Measurements from ENCODE around the gene ASCC3. TPM values are rescaled to one million over a fixed set of nuclear protein-coding genes. Genes with fewer than 3 reads are reported as not detected.

Gene ASCC3
- total RNA-seq, 1 donor from 2014 or later = 62.9 TPM

- Mint-ChIP-seq H3K27ac (no peak overlapping the region), H3K36me3 (ENCODE audit: low read depth) (peaks cover 22% of the 10 kb centered on the region), H3K9me3 (peaks cover under 1% of the 10 kb centered on the region), H3K4me3 (ENCODE audit: low read depth) (no peak overlapping the region), H3K27me3 (ENCODE audit: low read depth) (no peaks in the 10 kb centered on the region), H3K4me1 (ENCODE audit: low read depth) (peaks cover 16% of the 10 kb centered on the region)
- intact Hi-C loops (cut with micrococcal nuclease) = no loop called here
- DNase-seq (ENCODE audit: low spot score) = no peak
Observed at GRCh38 chr6:100810015-100810414, 71.1 kb downstream of the ASCC3 start.

- H3K27ac Mint-ChIP-seq = no peak overlapping the region
- no peaks in the 10 kb centered on the region for H3K27me3 Mint-ChIP-seq (ENCODE audit: low read depth)
- H3K36me3 Mint-ChIP-seq (ENCODE audit: low read depth) = peaks cover 23% of the 10 kb centered on the region
Observed at GRCh38 chr6:100809346-100809745, 71.8 kb downstream of the ASCC3 start.

GRCh38 chr6:100808638-100809275 lies 72.4 kb downstream of the ASCC3 start:
- Mint-ChIP-seq H3K27ac (no peak overlapping the region), H3K27me3 (ENCODE audit: low read depth) (no peaks in the 10 kb centered on the region), H3K4me1 (ENCODE audit: low read depth) (peaks cover 17% of the 10 kb centered on the region), H3K4me3 (ENCODE audit: low read depth) (no peak overlapping the region), H3K9me3 (no peaks in the 10 kb centered on the region), H3K36me3 (ENCODE audit: low read depth) (peaks cover 23% of the 10 kb centered on the region)
- intact Hi-C loops (cut with micrococcal nuclease) = no loop called here
- DNase-seq (ENCODE audit: low spot score) = no peak

More at GRCh38 chr6:100809346-100809745, 71.8 kb downstream of the ASCC3 start:
- Mint-ChIP-seq H3K4me1 (ENCODE audit: low read depth) (peaks cover 19% of the 10 kb centered on the region), H3K9me3 (no peaks in the 10 kb centered on the region), H3K4me3 (ENCODE audit: low read depth) (no peak overlapping the region)
- intact Hi-C loops (cut with micrococcal nuclease) = no loop called here
- no peak for DNase-seq (ENCODE audit: low spot score)

GRCh38 chr6:100806296-100806695 lies 74.8 kb downstream of the ASCC3 start:
- peaks cover 16% of the 10 kb centered on the region for H3K4me1 Mint-ChIP-seq (ENCODE audit: low read depth)
- peaks cover 18% of the 10 kb centered on the region for H3K36me3 Mint-ChIP-seq (ENCODE audit: low read depth)
- H3K27me3 Mint-ChIP-seq (ENCODE audit: low read depth) = no peaks in the 10 kb centered on the region
- DNase-seq (ENCODE audit: low spot score) = no peak
- intact Hi-C loops (cut with micrococcal nuclease) = no loop called here
- no peak overlapping the region for H3K27ac Mint-ChIP-seq
- H3K9me3 Mint-ChIP-seq = no peaks in the 10 kb centered on the region
- no peak overlapping the region for H3K4me3 Mint-ChIP-seq (ENCODE audit: low read depth)

GRCh38 chr6:100803264-100804045 lies 77.7 kb downstream of the ASCC3 start:
- Mint-ChIP-seq H3K36me3 (ENCODE audit: low read depth) (peaks cover 33% of the 10 kb centered on the region), H3K9me3 (no peaks in the 10 kb centered on the region), H3K4me1 (ENCODE audit: low read depth) (peaks cover 8% of the 10 kb centered on the region), H3K4me3 (ENCODE audit: low read depth) (no peak overlapping the region), H3K27me3 (ENCODE audit: low read depth) (no peaks in the 10 kb centered on the region), H3K27ac (no peak overlapping the region)
- intact Hi-C loops (cut with micrococcal nuclease) = no loop called here
- no peak for DNase-seq (ENCODE audit: low spot score)

GRCh38 chr6:100801036-100801435 lies 80.1 kb downstream of the ASCC3 start:
- Mint-ChIP-seq H3K27me3 (ENCODE audit: low read depth) (no peaks in the 10 kb centered on the region), H3K36me3 (ENCODE audit: low read depth) (peaks cover 37% of the 10 kb centered on the region), H3K9me3 (no peaks in the 10 kb centered on the region), H3K27ac (no peak overlapping the region), H3K4me3 (ENCODE audit: low read depth) (no peak overlapping the region), H3K4me1 (ENCODE audit: low read depth) (peaks cover 5% of the 10 kb centered on the region)
- DNase-seq (ENCODE audit: low spot score) = no peak
- intact Hi-C loops (cut with micrococcal nuclease) = no loop called here

GRCh38 chr6:100796049-100796823 lies 84.9 kb downstream of the ASCC3 start:
- intact Hi-C loops (cut with micrococcal nuclease) = no loop called here
- Mint-ChIP-seq H3K4me1 (ENCODE audit: low read depth) (no peaks in the 10 kb centered on the region), H3K4me3 (ENCODE audit: low read depth) (no peak overlapping the region), H3K9me3 (no peaks in the 10 kb centered on the region), H3K27me3 (ENCODE audit: low read depth) (no peaks in the 10 kb centered on the region), H3K27ac (no peak overlapping the region), H3K36me3 (ENCODE audit: low read depth) (peaks cover 40% of the 10 kb centered on the region)
- no peak for DNase-seq (ENCODE audit: low spot score)

- Mint-ChIP-seq H3K4me3 (ENCODE audit: low read depth) (no peak overlapping the region), H3K9me3 (no peaks in the 10 kb centered on the region), H3K36me3 (ENCODE audit: low read depth) (peaks cover 30% of the 10 kb centered on the region), H3K4me1 (ENCODE audit: low read depth) (peaks cover 5% of the 10 kb centered on the region), H3K27ac (no peak overlapping the region), H3K27me3 (ENCODE audit: low read depth) (no peaks in the 10 kb centered on the region)
- intact Hi-C loops (cut with micrococcal nuclease) = no loop called here
- DNase-seq (ENCODE audit: low spot score) = no peak
Observed at GRCh38 chr6:100790084-100790483, 91.0 kb downstream of the ASCC3 start.

- Mint-ChIP-seq H3K4me3 (ENCODE audit: low read depth) (no peak overlapping the region), H3K27ac (no peak overlapping the region), H3K36me3 (ENCODE audit: low read depth) (peaks cover 14% of the 10 kb centered on the region), H3K9me3 (no peaks in the 10 kb centered on the region), H3K4me1 (ENCODE audit: low read depth) (peaks cover 5% of the 10 kb centered on the region), H3K27me3 (ENCODE audit: low read depth) (no peaks in the 10 kb centered on the region)
- no peak for DNase-seq (ENCODE audit: low spot score)
- intact Hi-C loops (cut with micrococcal nuclease) = no loop called here
Observed at GRCh38 chr6:100785982-100786381, 95.1 kb downstream of the ASCC3 start.

- intact Hi-C loops (cut with micrococcal nuclease) = no loop called here
- H3K36me3 Mint-ChIP-seq (ENCODE audit: low read depth) = peaks cover 1% of the 10 kb centered on the region
- no peaks in the 10 kb centered on the region for H3K4me1 Mint-ChIP-seq (ENCODE audit: low read depth)
- H3K4me3 Mint-ChIP-seq (ENCODE audit: low read depth) = no peak overlapping the region
- no peak for DNase-seq (ENCODE audit: low spot score)
- H3K27me3 Mint-ChIP-seq (ENCODE audit: low read depth) = no peaks in the 10 kb centered on the region
- no peaks in the 10 kb centered on the region for H3K9me3 Mint-ChIP-seq
- H3K27ac Mint-ChIP-seq = no peak overlapping the region
Observed at GRCh38 chr6:100780648-100781047, 100.5 kb downstream of the ASCC3 start.

GRCh38 chr6:100775667-100776066 lies 105.5 kb downstream of the ASCC3 start:
- intact Hi-C loops (cut with micrococcal nuclease) = no loop called here
- no peaks in the 10 kb centered on the region for H3K36me3 Mint-ChIP-seq (ENCODE audit: low read depth)
- no peaks in the 10 kb centered on the region for H3K4me1 Mint-ChIP-seq (ENCODE audit: low read depth)
- H3K27me3 Mint-ChIP-seq (ENCODE audit: low read depth) = no peaks in the 10 kb centered on the region
- no peak overlapping the region for H3K27ac Mint-ChIP-seq
- no peak for DNase-seq (ENCODE audit: low spot score)
- H3K9me3 Mint-ChIP-seq = no peaks in the 10 kb centered on the region
- no peak overlapping the region for H3K4me3 Mint-ChIP-seq (ENCODE audit: low read depth)

GRCh38 chr6:100774681-100775080 lies 106.4 kb downstream of the ASCC3 start:
- H3K9me3 Mint-ChIP-seq = no peaks in the 10 kb centered on the region
- H3K27me3 Mint-ChIP-seq (ENCODE audit: low read depth) = no peaks in the 10 kb centered on the region
- H3K4me3 Mint-ChIP-seq (ENCODE audit: low read depth) = no peak overlapping the region
- H3K27ac Mint-ChIP-seq = no peak overlapping the region
- intact Hi-C loops (cut with micrococcal nuclease) = no loop called here
- no peaks in the 10 kb centered on the region for H3K4me1 Mint-ChIP-seq (ENCODE audit: low read depth)
- H3K36me3 Mint-ChIP-seq (ENCODE audit: low read depth) = no peaks in the 10 kb centered on the region
- DNase-seq (ENCODE audit: low spot score) = no peak

All from activated T-helper 2 cell treated with anti-CD3 and anti-CD28 coated beads, Interferon-gamma antibody, Interleukin-2, Interleukin-4, amounts not matched to agents 10 μg/mL and 5 μg/mL and 100 μg/mL, durations not matched to agents 14 hours and 24 hours and 36 hours (primary cell).